B cell (primary cell): ENCODE data around the gene UQCR11. TPM values are rescaled to one million over a fixed set of nuclear protein-coding genes. Genes with fewer than 3 reads are reported as not detected.

Experiments used
- ATAC-seq: fragments of 200-7000 bp; cut with Tn5 transposase; one replicate; pipeline ENCODE4 v1.10.0; 2021; ENCODE audit warnings: low read depth, mild to moderate bottlenecking, moderate number of reproducible peaks, moderate library complexity
- CTCF ChIA-PET: fragments of 350-600 bp; sonication (Branson Sonifier 250); formaldehyde crosslinking; loops from one replicate; lab custom pipeline; 2021; ENCODE audit warnings: antibody characterized with exemption, inconsistent platforms; lab: Charles Lee
- POLR2A ChIA-PET: fragments of 350-600 bp; sonication (Branson Sonifier 250); formaldehyde crosslinking; loops from one replicate; lab custom pipeline; 2021; ENCODE audit warnings: antibody characterized with exemption; lab: Charles Lee
- DNase-seq: peaks from one replicate; pipeline ENCODE4 v3.0.0; 2013
- H2AFZ ChIP-seq: 2 replicates; pipeline ENCODE4 v1.6.1; 2012; ENCODE audit warnings: mild to moderate bottlenecking, low read depth, low read length; ENCODE audit not compliant: insufficient read depth, poor library complexity, severe bottlenecking
- H3K27ac ChIP-seq, 2 donors: 1 replicate in 1 of 2; 2 replicates in 1 of 2; pipeline ENCODE4 v1.5.1; 2012 to 2013; ENCODE audit warnings: low read length in 2 of 2, mild to moderate bottlenecking in 2 of 2, moderate library complexity in 1 of 2
- H3K27me3 ChIP-seq, 4 experiments: fragments of 200-600 bp in 1 of 4; sonication (generic) in 1 of 4; replicated peaks in 1 of 4; 1 replicate in 2 of 4; 2 replicates in 2 of 4; pipeline versions ENCODE4 v1.6.1 to v1.7.0; 2013 to 2016; ENCODE audit warnings: low read length in 3 of 4, mild to moderate bottlenecking in 2 of 4, mixed read lengths in 1 of 4, moderate library complexity in 1 of 4; ENCODE audit not compliant: insufficient read depth in 4 of 4, control insufficient read depth in 3 of 4; ENCODE audit errors: control extremely low read depth in 1 of 4
- H3K36me3 ChIP-seq, 2 experiments: replicated peaks in 1 of 2; 1 replicate in 1 of 2; 2 replicates in 1 of 2; pipeline versions ENCODE4 v1.6.1 to v1.7.1; 2013; ENCODE audit warnings: low read length in 1 of 2; ENCODE audit not compliant: insufficient read depth in 2 of 2, control insufficient read depth in 1 of 2; ENCODE audit errors: control extremely low read depth in 1 of 2, extremely low read depth in 1 of 2
- H3K4me1 ChIP-seq, 2 donors: fragments of 200-600 bp in 1 of 2; sonication (generic) in 1 of 2; 1 replicate in 1 of 2; 2 replicates in 1 of 2; pipeline versions ENCODE4 v1.5.1 to v1.6.1; 2013 to 2017; ENCODE audit warnings: low read length in 2 of 2; ENCODE audit not compliant: control insufficient read depth in 2 of 2, insufficient read depth in 2 of 2
- H3K4me2 ChIP-seq: replicated peaks from 2 replicates; pipeline ENCODE3; 2012; ENCODE audit warnings: mild to moderate bottlenecking, low read depth, low read length; ENCODE audit not compliant: poor library complexity, severe bottlenecking
- H3K4me3 ChIP-seq, 5 experiments: fragments of 200-600 bp in 1 of 5; sonication (generic) in 1 of 5; 1 replicate in 3 of 5; 2 replicates in 2 of 5; pipeline versions ENCODE4 v1.5.1 to v1.7.0; 2011 to 2016; ENCODE audit warnings: low read length in 4 of 5, mild to moderate bottlenecking in 4 of 5, low read depth in 2 of 5, control low read depth in 1 of 5, moderate library complexity in 1 of 5; ENCODE audit not compliant: insufficient read depth in 1 of 5; ENCODE audit errors: control extremely low read depth in 1 of 5, extremely low read depth in 1 of 5
- H3K79me2 ChIP-seq: fragments of 200-600 bp; sonication (generic); one replicate; pipeline ENCODE4 v1.6.0; 2016; ENCODE audit warnings: low read length; ENCODE audit not compliant: control insufficient read depth, insufficient read depth
- H3K9ac ChIP-seq: fragments of 200-600 bp; sonication (generic); 2 replicates; pipeline ENCODE4 v1.6.1; 2017; ENCODE audit warnings: mild to moderate bottlenecking, low read length, moderate library complexity
- H3K9me3 ChIP-seq, 3 donors: one replicate each; pipeline versions ENCODE4 v1.6.1 to v1.7.1; 2013; ENCODE audit warnings: low read length in 2 of 3; ENCODE audit not compliant: control insufficient read depth in 2 of 3, insufficient read depth in 1 of 3; ENCODE audit errors: control extremely low read depth in 1 of 3
- H4K20me1 ChIP-seq: 2 replicates; pipeline ENCODE4 v1.6.0; 2012; ENCODE audit warnings: mild to moderate bottlenecking, low read length; ENCODE audit not compliant: insufficient read depth, control insufficient read depth, poor library complexity, severe bottlenecking
- H3K27ac Mint-ChIP-seq: one replicate; pipeline ENCODE4 v1.8.0; 2021; ENCODE audit warnings: mixed read lengths
- H3K27me3 Mint-ChIP-seq: one replicate; pipeline ENCODE4 v1.8.0; 2021; ENCODE audit warnings: mixed read lengths
- H3K4me1 Mint-ChIP-seq: one replicate; pipeline ENCODE4 v1.8.0; 2021; ENCODE audit warnings: mixed read lengths
- H3K4me3 Mint-ChIP-seq: one replicate; pipeline ENCODE4 v1.8.0; 2021; ENCODE audit warnings: mixed read lengths
- H3K9me3 Mint-ChIP-seq: one replicate; pipeline ENCODE4 v1.8.0; 2022; ENCODE audit warnings: mixed read lengths; ENCODE audit not compliant: insufficient read depth
- EZH2 ChIP-seq: IDR thresholded peaks from 2 replicates; pipeline ENCODE4 v1.6.1; 2012; ENCODE audit warnings: borderline replicate concordance, low read depth, mild to moderate bottlenecking, moderate library complexity, low read length; ENCODE audit not compliant: insufficient read depth, poor library complexity, severe bottlenecking
- WGBS: methylation state at CpG from one replicate; pipeline ENCODE4 v1.1.5; 2013; ENCODE audit warnings: missing lambda C conversion rate; ENCODE audit not compliant: insufficient coverage; 5-methylcytosine and 5-hydroxymethylcytosine counted together
- intact Hi-C: fragments of 100-400 bp; cut with micrococcal nuclease; formaldehyde crosslinking; loops from one replicate; pipeline ENCODE4 v1.10.0; 2022
- polyA minus RNA-seq: library from RNA; depleted of rRNA, polyadenylated mRNA; stranded (reverse); fragments of >200 nt; gene quantifications from 2 replicates; pipeline ENCODE4 v1.2.3, GENCODE V29; 2012
- polyA plus RNA-seq: library from polyadenylated mRNA; depleted of rRNA; stranded (reverse); fragments of >200 nt; gene quantifications from 2 replicates; pipeline ENCODE4 v1.2.3, GENCODE V29; 2012
- total RNA-seq, 2 donors: library from RNA; stranded (reverse); fragments of 120-200 nt in 1 of 2; gene quantifications; 1 replicate in 1 of 2; 2 replicates in 1 of 2; pipeline versions ENCODE4 v1.2.3 to v1.2.4, GENCODE V29; 2013 to 2022
- TF ChIP-seq, protein P1 (sequence below): fragments of 200-600 bp; IDR thresholded peaks from one replicate; pipeline ENCODE4 v1.8.0; 2022; ENCODE audit warnings: antibody characterized with exemption, mild to moderate bottlenecking

Gene UQCR11
- total RNA-seq (66.8 and 73.7 TPM in 2 replicates), polyA plus RNA-seq (41.2 and 59.5 TPM in 2 replicates), polyA minus RNA-seq (19.1 and 26.0 TPM in 2 replicates)
- 77.2 TPM for total RNA-seq (2013)

DNA sequence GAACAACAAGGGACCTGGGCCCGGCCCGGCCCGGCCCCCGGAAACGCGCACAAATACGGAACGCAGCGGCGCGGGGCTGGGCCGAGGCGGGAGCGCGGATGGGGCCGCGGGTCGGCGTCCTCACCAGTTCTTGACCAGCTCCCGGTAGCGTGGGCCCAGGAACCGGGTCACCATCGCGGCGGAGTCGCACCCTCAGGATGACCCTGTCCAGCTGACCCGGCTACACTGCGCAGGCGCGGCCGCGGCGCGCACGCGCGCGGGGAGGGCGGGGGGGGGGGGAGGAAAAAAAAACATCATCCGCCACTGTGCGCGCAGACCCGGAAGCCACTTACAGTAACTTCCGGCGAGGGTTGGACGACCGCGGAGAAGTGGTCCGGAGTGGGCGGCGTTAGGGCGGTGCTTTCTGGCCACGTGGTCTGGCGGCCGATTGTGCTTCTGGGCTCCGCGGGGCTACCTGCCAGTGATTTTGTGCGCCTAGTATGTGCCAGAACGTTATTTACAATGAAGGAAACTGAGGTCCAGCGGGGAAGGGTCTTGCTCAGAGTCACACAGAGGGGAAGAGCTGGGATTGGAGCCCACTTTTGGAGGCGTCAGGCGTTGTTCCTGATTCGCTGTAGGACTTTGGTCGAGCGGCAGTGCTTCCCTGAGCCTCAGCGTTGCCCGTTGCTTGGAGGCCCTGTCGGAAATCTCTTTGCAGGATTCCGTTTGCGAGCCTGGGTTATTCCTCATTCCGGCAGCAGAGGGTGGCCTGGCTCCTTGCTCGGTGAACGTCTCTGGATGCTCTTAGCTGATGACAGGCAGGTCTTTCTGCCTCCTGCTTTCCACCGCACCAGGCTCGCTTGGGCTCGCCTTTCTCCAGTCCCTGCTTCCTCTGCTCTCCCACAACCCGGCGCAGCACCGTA is at the start of gene UQCR11:
UQCR11 (minus strand) TSS at position 227 of the 902 bp plus-strand sequence; CDS start at position 174, 53 bp downstream.
- peak within 1 kb of the TSS; percentile 97 for H3K27ac Mint-ChIP-seq
- intact Hi-C loops: loop anchor here (1.0 to 5.0 kb wide), 6 partner anchors 13 to 162 kb away; partner anchors contain the start of genes MBD3 and MEX3D
- CTCF ChIA-PET: interaction anchor here (0.7 to 4.0 kb wide), 9 partner anchors 12 to 162 kb away, joined by 3 to 24 read pairs (median 7); partner anchors contain the start of genes MBD3 and TCF3
- DNase-seq (peak; percentile 95), ATAC-seq (peak; percentile 91)
- Histone ChIP-seq H3K27me3 (no peaks in the 10 kb centered on the region), H3K27ac (peak within 1 kb of the TSS; percentile 61 to 86), H3K4me3 (peak within 1 kb of the TSS; percentile 86 to 99 (median 98)), H3K9ac (peak within 1 kb of the TSS; percentile 98), H3K4me1 (peaks cover 31 to 45% of the 10 kb centered on the region in 2 donors), H3K36me3 (peaks cover 2 to 15% of the 10 kb centered on the region in 2 experiments), H3K4me2 (peak within 1 kb of the TSS; percentile 89), H4K20me1 (peaks cover 44% of the 10 kb centered on the region), H2AFZ (peak within 1 kb of the TSS; percentile 95), H3K9me3 (no peaks in the 10 kb centered on the region), H3K79me2 (peaks cover 47% of the 10 kb centered on the region)
- H3K4me3 Mint-ChIP-seq: peak within 1 kb of the TSS; percentile 96
- H3K4me1 Mint-ChIP-seq: peaks cover 45% of the 10 kb centered on the region
- under 1% methylated on average over 74 of the region's 79 CpGs for WGBS
- TF ChIP-seq, protein P1, sequence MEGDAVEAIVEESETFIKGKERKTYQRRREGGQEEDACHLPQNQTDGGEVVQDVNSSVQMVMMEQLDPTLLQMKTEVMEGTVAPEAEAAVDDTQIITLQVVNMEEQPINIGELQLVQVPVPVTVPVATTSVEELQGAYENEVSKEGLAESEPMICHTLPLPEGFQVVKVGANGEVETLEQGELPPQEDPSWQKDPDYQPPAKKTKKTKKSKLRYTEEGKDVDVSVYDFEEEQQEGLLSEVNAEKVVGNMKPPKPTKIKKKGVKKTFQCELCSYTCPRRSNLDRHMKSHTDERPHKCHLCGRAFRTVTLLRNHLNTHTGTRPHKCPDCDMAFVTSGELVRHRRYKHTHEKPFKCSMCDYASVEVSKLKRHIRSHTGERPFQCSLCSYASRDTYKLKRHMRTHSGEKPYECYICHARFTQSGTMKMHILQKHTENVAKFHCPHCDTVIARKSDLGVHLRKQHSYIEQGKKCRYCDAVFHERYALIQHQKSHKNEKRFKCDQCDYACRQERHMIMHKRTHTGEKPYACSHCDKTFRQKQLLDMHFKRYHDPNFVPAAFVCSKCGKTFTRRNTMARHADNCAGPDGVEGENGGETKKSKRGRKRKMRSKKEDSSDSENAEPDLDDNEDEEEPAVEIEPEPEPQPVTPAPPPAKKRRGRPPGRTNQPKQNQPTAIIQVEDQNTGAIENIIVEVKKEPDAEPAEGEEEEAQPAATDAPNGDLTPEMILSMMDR: peak; percentile 50
- TF ChIP-seq EZH2: no peak
- POLR2A ChIA-PET: interaction anchor here (0.6 to 2.6 kb wide), 11 partner anchors 9 to 1895 kb away, joined by 3 to 18 read pairs (median 5); partner anchors contain the start of genes DOHH, MBD3 and TCF3
- no peaks in the 10 kb centered on the region for H3K9me3 Mint-ChIP-seq
- H3K27me3 Mint-ChIP-seq: no peaks in the 10 kb centered on the region
